Measurements from ENCODE around the gene USP15.

DNA sequence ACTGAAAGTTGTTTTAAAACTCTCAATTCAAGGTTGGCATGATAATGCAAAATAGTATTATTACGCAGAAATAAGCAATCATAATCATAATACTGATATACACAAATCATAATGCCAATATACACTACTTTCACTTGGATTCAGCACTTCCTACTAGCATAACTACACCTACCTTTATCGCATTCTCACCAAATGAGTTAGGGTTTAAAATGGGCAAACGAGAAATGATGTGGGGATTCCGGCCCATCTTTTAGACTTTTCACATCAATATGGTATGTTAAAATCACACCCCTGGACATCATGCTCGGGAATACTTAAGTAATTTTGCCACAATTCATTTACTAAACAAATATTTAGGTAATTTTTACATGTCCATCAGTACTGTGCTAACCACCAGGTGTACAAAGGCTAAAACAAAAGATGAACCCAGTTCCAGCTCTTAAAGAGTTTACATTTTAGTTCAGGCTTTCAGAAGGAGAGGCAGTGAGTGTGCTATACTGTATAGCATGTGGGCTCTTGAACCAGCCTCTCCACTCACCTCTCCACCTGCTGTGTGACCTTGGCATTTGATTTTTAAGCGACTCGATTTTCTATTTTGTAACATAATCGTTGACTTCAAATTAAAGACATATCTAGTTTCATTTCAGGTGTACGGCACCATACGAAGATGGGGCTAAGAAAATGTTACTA, 1.1 kb upstream of the USP15 start:
- TF ChIP-seq POLR2A (IDR thresholded peaks at IDR 0.05; ENCODE audit: low read depth, low read length) (no peak), EZH2 (IDR thresholded peaks at IDR 0.05; ENCODE audit: borderline replicate concordance, low read depth, low read length, severe bottlenecking) (no peak), POLR2AphosphoS5 (IDR thresholded peaks at IDR 0.05; ENCODE audit: insufficient read depth, low read depth, low read length) (no peak)
- TF ChIP-seq, protein P1, sequence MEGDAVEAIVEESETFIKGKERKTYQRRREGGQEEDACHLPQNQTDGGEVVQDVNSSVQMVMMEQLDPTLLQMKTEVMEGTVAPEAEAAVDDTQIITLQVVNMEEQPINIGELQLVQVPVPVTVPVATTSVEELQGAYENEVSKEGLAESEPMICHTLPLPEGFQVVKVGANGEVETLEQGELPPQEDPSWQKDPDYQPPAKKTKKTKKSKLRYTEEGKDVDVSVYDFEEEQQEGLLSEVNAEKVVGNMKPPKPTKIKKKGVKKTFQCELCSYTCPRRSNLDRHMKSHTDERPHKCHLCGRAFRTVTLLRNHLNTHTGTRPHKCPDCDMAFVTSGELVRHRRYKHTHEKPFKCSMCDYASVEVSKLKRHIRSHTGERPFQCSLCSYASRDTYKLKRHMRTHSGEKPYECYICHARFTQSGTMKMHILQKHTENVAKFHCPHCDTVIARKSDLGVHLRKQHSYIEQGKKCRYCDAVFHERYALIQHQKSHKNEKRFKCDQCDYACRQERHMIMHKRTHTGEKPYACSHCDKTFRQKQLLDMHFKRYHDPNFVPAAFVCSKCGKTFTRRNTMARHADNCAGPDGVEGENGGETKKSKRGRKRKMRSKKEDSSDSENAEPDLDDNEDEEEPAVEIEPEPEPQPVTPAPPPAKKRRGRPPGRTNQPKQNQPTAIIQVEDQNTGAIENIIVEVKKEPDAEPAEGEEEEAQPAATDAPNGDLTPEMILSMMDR (IDR thresholded peaks at IDR 0.05; ENCODE audit: extremely low read depth in 1 of 2, insufficient read depth in 1 of 2, low read depth in 1 of 2, low read length in 2 of 2), result no peak
- TF ChIP-seq, protein P2, sequence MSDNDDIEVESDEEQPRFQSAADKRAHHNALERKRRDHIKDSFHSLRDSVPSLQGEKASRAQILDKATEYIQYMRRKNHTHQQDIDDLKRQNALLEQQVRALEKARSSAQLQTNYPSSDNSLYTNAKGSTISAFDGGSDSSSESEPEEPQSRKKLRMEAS (IDR thresholded peaks at IDR 0.05; ENCODE audit: insufficient read depth, insufficient read length), result no peak

All from endothelial cell of umbilical vein (primary cell).